Upper lobe of left lung (tissue), 6 donors: ENCODE results near the gene DLG2. TPM values are rescaled to one million over a fixed set of nuclear protein-coding genes. Genes with fewer than 3 reads are reported as not detected.

Experiments
- ATAC-seq, 2 donors: fragments of 200-7000 bp; cut with Tn5 transposase; one replicate each; pipeline ENCODE4 v1.9.1; 2022; ENCODE audit warnings: mild to moderate bottlenecking in 2 of 2, moderate library complexity in 2 of 2; ENCODE audit not compliant: low FRiP score in 2 of 2
- DNase-seq, 2 donors: peaks; one replicate each; pipeline ENCODE4 v3.0.0-alpha.2; 2019 to 2020
- H3K27ac ChIP-seq, 4 donors: fragments of 200-600 bp; sonication (generic); one replicate each; pipeline ENCODE4 v1.5.1; 2016 to 2019
- H3K27me3 ChIP-seq, 4 donors: fragments of 200-600 bp; sonication (generic); one replicate each; pipeline ENCODE4 v1.5.1; 2017 to 2019
- H3K36me3 ChIP-seq, 4 donors: fragments of 200-600 bp; sonication (generic); one replicate each; pipeline ENCODE4 v1.5.1; 2016 to 2019
- H3K4me1 ChIP-seq, 4 donors: fragments of 200-600 bp; sonication (generic); one replicate each; pipeline ENCODE4 v1.5.1; 2018 to 2019
- H3K4me3 ChIP-seq, 4 donors: fragments of 200-600 bp; sonication (generic); one replicate each; pipeline ENCODE4 v1.5.1; 2017 to 2019; ENCODE audit warnings: mild to moderate bottlenecking in 2 of 4, moderate library complexity in 1 of 4
- H3K9me3 ChIP-seq, 4 donors: fragments of 200-600 bp; sonication (generic); one replicate each; pipeline ENCODE4 v1.5.1; 2018 to 2019
- EP300 ChIP-seq, 4 donors: sonication (generic); formaldehyde crosslinking; IDR thresholded peaks; one replicate each; pipeline ENCODE4 v1.5.1; 2017; ENCODE audit warnings: antibody characterized with exemption in 4 of 4, control low read depth in 2 of 4
- POLR2A ChIP-seq, 4 donors: fragments of 450-650 bp; IDR thresholded peaks; one replicate each; pipeline ENCODE4 v1.5.1; 2016 to 2017; ENCODE audit warnings: antibody characterized with exemption in 4 of 4, mild to moderate bottlenecking in 2 of 4
- POLR2AphosphoS5 ChIP-seq, 2 donors: sonication (generic); formaldehyde crosslinking; IDR thresholded peaks; one replicate each; pipeline ENCODE4 v1.5.1; 2017; ENCODE audit warnings: antibody characterized with exemption in 2 of 2
- WGBS, 2 donors: methylation state at CpG; one replicate each; pipeline ENCODE4 v1.1.5; 2017 to 2018; 5-methylcytosine and 5-hydroxymethylcytosine counted together
- total RNA-seq, 6 donors: library from RNA; depleted of rRNA in 4 of 6; stranded (reverse); fragments of >200 nt in 4 of 6; gene quantifications; one replicate each; pipeline versions ENCODE4 v1.1.0 to v1.2.1, GENCODE V29; 2016 to 2021
- TF ChIP-seq, protein P1 (sequence below), 6 experiments: fragments of 450-650 bp in 4 of 6; fragments of 200-600 bp in 2 of 6; sonication (generic) in 2 of 6; IDR thresholded peaks; one replicate each; pipeline ENCODE4 v1.5.1; 2016 to 2019; ENCODE audit warnings: antibody characterized with exemption in 6 of 6
- donor health status: DM: no; HTN: no; CAD: no; lungs with moderate emphysema.
- donor health status: DM: no; HTN: yes; CAD: no; lungs with severe emphysema.

DLG2 gene
- total RNA-seq, 6 donors from 2014 or later: 3.4 to 37.7 (median 9.1) TPM

DNA sequence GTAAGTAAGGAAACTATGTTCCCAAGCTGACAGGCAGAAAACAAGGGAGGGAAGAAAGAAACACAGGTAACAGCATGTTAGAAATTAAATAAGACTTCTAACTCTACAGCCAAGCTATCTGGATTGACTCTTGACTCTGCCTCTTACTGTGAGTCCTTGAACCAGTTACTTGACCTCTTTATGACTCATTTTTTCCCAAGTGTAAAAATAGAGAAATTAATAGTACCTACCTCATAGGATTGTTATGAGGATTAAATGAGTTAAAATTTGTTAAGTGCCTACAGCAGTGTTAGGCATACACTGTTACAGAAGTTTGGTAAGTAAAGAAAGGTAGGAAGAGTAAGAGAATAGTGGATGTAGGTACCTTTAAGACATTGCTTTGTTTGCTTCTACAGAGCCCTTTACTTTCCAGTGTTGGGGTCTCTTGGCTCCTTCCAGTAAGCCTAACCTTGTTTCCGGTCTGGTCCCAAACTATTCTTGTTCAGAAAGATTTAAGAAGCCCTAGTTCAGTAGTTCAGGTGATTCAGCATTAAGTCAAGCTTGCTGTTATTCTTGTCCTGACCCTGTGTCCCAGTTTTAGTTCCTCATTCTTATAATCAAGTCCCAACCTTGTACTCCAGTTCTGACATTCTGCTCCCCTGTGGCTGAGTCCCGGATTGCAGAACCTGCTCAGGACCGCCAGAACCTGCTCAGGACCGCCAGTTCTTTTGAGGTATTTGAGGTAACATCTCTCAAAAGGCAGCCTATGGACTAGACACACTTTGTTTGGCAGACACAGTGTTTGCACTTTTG, 1377.6 kb downstream of the DLG2 start:
- 64 to 73% methylated on average over 4 of the region's 4 CpGs for WGBS, 2 donors
- ATAC-seq (peak; percentile 57 to 90), DNase-seq (peak in 1 of 2 donors; percentile 59)
- no peak overlapping the region for H3K4me3 ChIP-seq
- H3K9me3 ChIP-seq: no peaks in the 10 kb centered on the region
- no peaks in the 10 kb centered on the region for H3K36me3 ChIP-seq
- H3K27ac ChIP-seq: peak overlapping the region in 2 of 4 donors; percentile 50 to 75
- peak in 2 of 4 donors; percentile 47 to 94 for TF ChIP-seq EP300 (IDR thresholded peaks at IDR 0.05)
- TF ChIP-seq, protein P1, sequence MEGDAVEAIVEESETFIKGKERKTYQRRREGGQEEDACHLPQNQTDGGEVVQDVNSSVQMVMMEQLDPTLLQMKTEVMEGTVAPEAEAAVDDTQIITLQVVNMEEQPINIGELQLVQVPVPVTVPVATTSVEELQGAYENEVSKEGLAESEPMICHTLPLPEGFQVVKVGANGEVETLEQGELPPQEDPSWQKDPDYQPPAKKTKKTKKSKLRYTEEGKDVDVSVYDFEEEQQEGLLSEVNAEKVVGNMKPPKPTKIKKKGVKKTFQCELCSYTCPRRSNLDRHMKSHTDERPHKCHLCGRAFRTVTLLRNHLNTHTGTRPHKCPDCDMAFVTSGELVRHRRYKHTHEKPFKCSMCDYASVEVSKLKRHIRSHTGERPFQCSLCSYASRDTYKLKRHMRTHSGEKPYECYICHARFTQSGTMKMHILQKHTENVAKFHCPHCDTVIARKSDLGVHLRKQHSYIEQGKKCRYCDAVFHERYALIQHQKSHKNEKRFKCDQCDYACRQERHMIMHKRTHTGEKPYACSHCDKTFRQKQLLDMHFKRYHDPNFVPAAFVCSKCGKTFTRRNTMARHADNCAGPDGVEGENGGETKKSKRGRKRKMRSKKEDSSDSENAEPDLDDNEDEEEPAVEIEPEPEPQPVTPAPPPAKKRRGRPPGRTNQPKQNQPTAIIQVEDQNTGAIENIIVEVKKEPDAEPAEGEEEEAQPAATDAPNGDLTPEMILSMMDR (IDR thresholded peaks at IDR 0.05): peak in 2 of 6 experiments; percentile 4 to 14
- no peak for TF ChIP-seq POLR2A (IDR thresholded peaks at IDR 0.05)
- peak in 1 of 2 donors; percentile 17 for TF ChIP-seq POLR2AphosphoS5 (IDR thresholded peaks at IDR 0.05)
- H3K27me3 ChIP-seq: no peaks in the 10 kb centered on the region
- H3K4me1 ChIP-seq: peaks cover 0 to 17% (median 0%) of the 10 kb centered on the region in 4 donors

- no peak overlapping the region for H3K27ac ChIP-seq
- no peak for DNase-seq
- 62 to 71% methylated on average over 4 of the region's 4 CpGs for WGBS, 2 donors
- TF ChIP-seq, protein P1 (IDR thresholded peaks at IDR 0.05): no peak
- no peak for TF ChIP-seq POLR2AphosphoS5 (IDR thresholded peaks at IDR 0.05)
- no peak for TF ChIP-seq POLR2A (IDR thresholded peaks at IDR 0.05)
- TF ChIP-seq EP300 (IDR thresholded peaks at IDR 0.05): no peak
- H3K4me1 ChIP-seq: peaks cover 0 to 21% (median 0%) of the 10 kb centered on the region in 4 donors
- no peaks in the 10 kb centered on the region for H3K27me3 ChIP-seq
- H3K4me3 ChIP-seq: no peak overlapping the region
- no peaks in the 10 kb centered on the region for H3K9me3 ChIP-seq
- ATAC-seq: no peak
- no peaks in the 10 kb centered on the region for H3K36me3 ChIP-seq
Measured at GRCh38 chr11:84247926-84248325, 1379.2 kb downstream of the DLG2 start.

DNA sequence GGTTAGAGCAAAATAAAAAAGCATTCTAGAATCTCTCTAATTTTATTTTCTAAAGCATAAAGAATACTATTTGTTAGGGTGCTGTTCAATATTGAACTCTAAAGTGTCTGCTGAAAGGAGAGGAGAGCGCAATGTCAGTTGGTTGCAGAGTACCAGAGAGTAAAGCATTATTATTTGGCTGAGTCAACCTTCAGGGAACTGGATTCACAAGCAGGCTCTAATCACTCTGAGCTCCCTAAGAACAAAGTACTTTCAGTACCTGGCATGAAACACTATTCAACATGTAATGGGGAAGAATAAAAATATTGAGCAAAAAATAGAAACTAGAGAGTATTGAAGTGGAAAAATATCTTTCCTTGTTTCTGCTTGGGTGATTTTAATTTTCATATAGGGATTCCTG, 1380.0 kb downstream of the DLG2 start:
- H3K27ac ChIP-seq: no peak overlapping the region
- no peaks in the 10 kb centered on the region for H3K9me3 ChIP-seq
- no peaks in the 10 kb centered on the region for H3K36me3 ChIP-seq
- DNase-seq (no peak), ATAC-seq (no peak)
- H3K4me1 ChIP-seq: peaks cover 0 to 21% (median 0%) of the 10 kb centered on the region in 4 donors
- no peaks in the 10 kb centered on the region for H3K27me3 ChIP-seq
- no peak for TF ChIP-seq POLR2AphosphoS5 (IDR thresholded peaks at IDR 0.05)
- no peak for TF ChIP-seq EP300 (IDR thresholded peaks at IDR 0.05)
- TF ChIP-seq POLR2A (IDR thresholded peaks at IDR 0.05): no peak
- TF ChIP-seq, protein P1 (IDR thresholded peaks at IDR 0.05): no peak
- no peak overlapping the region for H3K4me3 ChIP-seq
- 85 to 91% methylated on average over 1 of the region's 1 CpG for whole genome bisulfite sequencing, 2 donors

DNA sequence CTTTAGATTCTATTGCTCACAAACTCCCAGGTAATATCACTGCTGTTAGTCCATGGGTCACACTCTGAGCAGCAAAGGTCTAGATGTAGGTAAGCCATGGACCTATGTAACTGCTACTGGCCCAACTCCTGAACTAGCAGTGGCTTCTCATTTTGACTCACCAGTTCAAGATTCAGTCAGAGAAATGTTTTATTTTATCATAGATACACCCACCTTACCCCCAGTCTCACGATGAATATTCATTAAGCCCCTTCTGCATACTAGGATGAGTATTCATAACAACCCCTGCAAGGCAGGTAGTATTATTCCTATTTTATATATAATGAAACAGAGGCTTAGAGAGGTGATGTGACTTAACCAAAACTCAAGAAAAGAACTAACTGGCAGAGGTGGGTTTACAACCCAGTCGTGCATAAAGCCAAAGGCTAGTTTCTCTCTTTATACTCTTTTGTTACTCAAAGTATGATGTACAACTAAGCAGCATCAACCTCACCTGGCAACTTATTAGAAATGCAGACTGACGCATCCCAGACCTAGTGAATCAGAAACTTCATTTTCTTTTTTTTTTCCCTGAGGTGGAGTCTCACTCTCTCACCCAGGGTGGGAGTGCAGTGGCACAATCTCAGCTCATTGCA, 1383.4 kb downstream of the DLG2 start:
- Histone ChIP-seq H3K36me3 (no peaks in the 10 kb centered on the region), H3K4me3 (no peak overlapping the region), H3K27ac (no peak overlapping the region), H3K9me3 (no peaks in the 10 kb centered on the region), H3K4me1 (peaks cover 0 to 4% (median 0%) of the 10 kb centered on the region in 4 donors), H3K27me3 (no peaks in the 10 kb centered on the region)
- 82 to 86% methylated on average over 3 of the region's 3 CpGs for WGBS, 2 donors
- no peak for DNase-seq
- ATAC-seq: no peak
- TF ChIP-seq, protein P1 (IDR thresholded peaks at IDR 0.05): no peak
- TF ChIP-seq POLR2A (IDR thresholded peaks at IDR 0.05) (no peak), EP300 (IDR thresholded peaks at IDR 0.05) (no peak), POLR2AphosphoS5 (IDR thresholded peaks at IDR 0.05) (no peak)
